HepG2 (cell line): Measurements from ENCODE around the gene GJC2. TPM values are rescaled to one million over a fixed set of nuclear protein-coding genes. Genes with fewer than 3 reads are reported as not detected.
A peak's percentile ranks its signal among the peaks of the same experiment; 100 is the strongest.

Experiments used
- ATAD3A ChIP-seq: sonication (generic); formaldehyde crosslinking; IDR thresholded peaks from 2 replicates; pipeline ENCODE4 v1.4.0; 2020; ENCODE audit warnings: missing genetic modification reagents
- CC2D1A ChIP-seq: sonication (generic); formaldehyde crosslinking; IDR thresholded peaks from 2 replicates; pipeline ENCODE4 v1.8.1; 2023; ENCODE audit warnings: mild to moderate bottlenecking, missing genetic modification reagents
- GMEB1 ChIP-seq: sonication (generic); formaldehyde crosslinking; IDR thresholded peaks from 2 replicates; pipeline ENCODE4 v1.5.1; 2020; ENCODE audit warnings: missing genetic modification reagents, mild to moderate bottlenecking, borderline replicate concordance
- HDAC2 ChIP-seq: sonication (generic); formaldehyde crosslinking; IDR thresholded peaks from 2 replicates; pipeline ENCODE4 v1.4.0; 2020; ENCODE audit warnings: missing genetic modification reagents
- JUND ChIP-seq: sonication (generic); formaldehyde crosslinking; IDR thresholded peaks from 2 replicates; pipeline ENCODE4 v1.8.0; 2022; ENCODE audit warnings: mild to moderate bottlenecking, missing genetic modification reagents
- KAT7 ChIP-seq: IDR thresholded peaks from 2 replicates; pipeline ENCODE4 v1.6.1; 2018; ENCODE audit warnings: borderline replicate concordance, missing compliant biosample characterization
- KLF12 ChIP-seq: sonication (generic); formaldehyde crosslinking; IDR thresholded peaks from 2 replicates; pipeline ENCODE4 v1.4.0; 2020; ENCODE audit warnings: missing genetic modification reagents, borderline replicate concordance
- MIXL1 ChIP-seq: IDR thresholded peaks from 2 replicates; pipeline ENCODE4 v1.6.1; 2016
- NFAT5 ChIP-seq: sonication (generic); formaldehyde crosslinking; IDR thresholded peaks from 2 replicates; pipeline ENCODE4 v1.4.0; 2020; ENCODE audit warnings: missing genetic modification reagents
- NFYC ChIP-seq: IDR thresholded peaks from 2 replicates; pipeline ENCODE4 v1.6.1; 2016; ENCODE audit warnings: missing genetic modification reagents, missing compliant biosample characterization
- ONECUT2 ChIP-seq: sonication (generic); formaldehyde crosslinking; IDR thresholded peaks from 2 replicates; pipeline ENCODE4 v1.4.0; 2020; ENCODE audit warnings: missing genetic modification reagents
- RFX3 ChIP-seq: IDR thresholded peaks from 2 replicates; pipeline ENCODE4 v1.6.1; 2016; ENCODE audit warnings: missing biosample characterization, missing genetic modification reagents
- SETDB1 ChIP-seq: sonication (generic); formaldehyde crosslinking; IDR thresholded peaks from 2 replicates; pipeline ENCODE4 v1.5.1; 2020; ENCODE audit warnings: missing genetic modification reagents, mild to moderate bottlenecking, borderline replicate concordance
- SMARCE1 ChIP-seq: fragments of 450-650 bp; IDR thresholded peaks from 2 replicates; pipeline ENCODE4 v1.6.1; 2017; ENCODE audit warnings: borderline replicate concordance
- ZBTB25 ChIP-seq: IDR thresholded peaks from 2 replicates; pipeline ENCODE4 v1.6.1; 2018; ENCODE audit warnings: missing genetic modification reagents
- ZBTB7A ChIP-seq: sonication (generic); formaldehyde crosslinking; IDR thresholded peaks from 2 replicates; pipeline ENCODE4 v1.8.0; 2022; ENCODE audit warnings: mild to moderate bottlenecking, missing genetic modification reagents
- ZNF121 ChIP-seq: sonication (generic); formaldehyde crosslinking; IDR thresholded peaks from 2 replicates; pipeline ENCODE4 v1.5.0; 2020; ENCODE audit warnings: mild to moderate bottlenecking, missing genetic modification reagents
- ZNF24 ChIP-seq: fragments of 450-650 bp; IDR thresholded peaks from 2 replicates; pipeline ENCODE4 v1.6.1; 2017; ENCODE audit warnings: antibody characterized with exemption, mild to moderate bottlenecking
- ZNF280B ChIP-seq: sonication (generic); formaldehyde crosslinking; IDR thresholded peaks from 2 replicates; pipeline ENCODE4 v1.5.0; 2020; ENCODE audit warnings: missing genetic modification reagents, mild to moderate bottlenecking, borderline replicate concordance
- ZNF430 ChIP-seq: sonication (generic); formaldehyde crosslinking; IDR thresholded peaks from 2 replicates; pipeline ENCODE4 v1.9.0; 2021; ENCODE audit warnings: mild to moderate bottlenecking, missing genetic modification reagents
- ZNF550 ChIP-seq: sonication (generic); formaldehyde crosslinking; IDR thresholded peaks from 2 replicates; pipeline ENCODE4 v1.4.0; 2020; ENCODE audit warnings: mild to moderate bottlenecking, missing genetic modification reagents, borderline replicate concordance
- polyA plus RNA-seq, 8 experiments: library from polyadenylated mRNA; depleted of rRNA in 3 of 8; stranded (reverse) in 7 of 8; unstranded in 1 of 8; fragments of >200 nt; fragmentation: Illumina TruSeq in 4 of 8; extraction: Trizol in 4 of 8; gene quantifications; 2 replicates each; pipeline versions ENCODE4 v1.2.1 to v1.2.3, GENCODE V29; 2011 to 2016; ENCODE audit warnings: low read depth in 4 of 8, missing spikeins in 1 of 8, mixed read lengths in 1 of 8; ENCODE audit not compliant: insufficient read depth in 1 of 8
- total RNA-seq, 5 experiments: library from RNA; depleted of rRNA; stranded (reverse); fragments of >200 nt; fragmentation: Illumina TruSeq; extraction: Trizol; gene quantifications; 2 replicates each; pipeline ENCODE4 v1.2.3, GENCODE V29; 2016; ENCODE audit warnings: low read depth in 1 of 5

Gene GJC2
- total and polyA plus RNA-seq, 2 of the 13 experiments (the other 11 are each of a cell fraction or from before 2014, with no cell fraction given): 1.6 to 3.8 TPM

- TF ChIP-seq NFAT5: 0 out of 2 replicates have a peak, but pooled peaks have one; percentile 16
- no peak for TF ChIP-seq GMEB1 (CRISPR knock-in tag)
- no peak for TF ChIP-seq SETDB1 (CRISPR knock-in tag)
- TF ChIP-seq MIXL1 (CRISPR knock-in tag): no peak
- no peak for TF ChIP-seq RFX3 (CRISPR knock-in tag)
- TF ChIP-seq ATAD3A: no peak
- no peak for TF ChIP-seq ZBTB25
- no peak for TF ChIP-seq KLF12
- no peak for TF ChIP-seq ZBTB7A (CRISPR knock-in tag)
- no peak for TF ChIP-seq JUND
- no peak for TF ChIP-seq ONECUT2
- no peak for TF ChIP-seq NFYC (CRISPR knock-in tag)
- TF ChIP-seq ZNF550 (CRISPR knock-in tag): no peak
- no peak for TF ChIP-seq ZNF121
- TF ChIP-seq HDAC2: 0 out of 2 replicates have a peak, but pooled peaks have one; percentile 5
- TF ChIP-seq ZNF430 (CRISPR knock-in tag): no peak
- no peak for TF ChIP-seq CC2D1A
- TF ChIP-seq ZNF280B (CRISPR knock-in tag): no peak
- no peak for TF ChIP-seq KAT7 (CRISPR knock-in tag)
- TF ChIP-seq SMARCE1: no peak
- no peak for TF ChIP-seq ZNF24
These were observed 16.6 kb downstream of the GJC2 start (continued) for GRCh38 chr1:228166170-228166936.
